ENCODE results near the gene VPS29.

DNA sequence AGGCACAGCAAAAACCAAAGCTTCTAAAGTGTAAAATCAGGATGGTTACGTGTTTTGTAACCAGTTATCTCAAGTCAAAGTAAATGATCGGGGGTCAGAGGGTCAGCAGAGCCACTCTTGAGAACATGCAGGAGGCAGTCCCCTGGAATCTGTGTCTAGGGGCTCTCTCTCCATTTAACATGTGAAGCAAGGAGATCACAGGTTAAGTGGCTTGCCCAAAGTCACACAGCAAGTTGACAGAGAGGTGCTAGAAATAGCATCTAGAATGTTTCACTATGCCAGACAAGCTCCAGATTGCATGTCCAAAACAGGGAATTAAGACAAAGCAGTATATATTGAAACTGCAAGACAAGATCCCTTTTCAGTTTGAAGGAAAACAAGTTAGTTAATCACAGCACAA, 47.8 kb upstream of the VPS29 start:
- TF ChIP-seq, protein P1, sequence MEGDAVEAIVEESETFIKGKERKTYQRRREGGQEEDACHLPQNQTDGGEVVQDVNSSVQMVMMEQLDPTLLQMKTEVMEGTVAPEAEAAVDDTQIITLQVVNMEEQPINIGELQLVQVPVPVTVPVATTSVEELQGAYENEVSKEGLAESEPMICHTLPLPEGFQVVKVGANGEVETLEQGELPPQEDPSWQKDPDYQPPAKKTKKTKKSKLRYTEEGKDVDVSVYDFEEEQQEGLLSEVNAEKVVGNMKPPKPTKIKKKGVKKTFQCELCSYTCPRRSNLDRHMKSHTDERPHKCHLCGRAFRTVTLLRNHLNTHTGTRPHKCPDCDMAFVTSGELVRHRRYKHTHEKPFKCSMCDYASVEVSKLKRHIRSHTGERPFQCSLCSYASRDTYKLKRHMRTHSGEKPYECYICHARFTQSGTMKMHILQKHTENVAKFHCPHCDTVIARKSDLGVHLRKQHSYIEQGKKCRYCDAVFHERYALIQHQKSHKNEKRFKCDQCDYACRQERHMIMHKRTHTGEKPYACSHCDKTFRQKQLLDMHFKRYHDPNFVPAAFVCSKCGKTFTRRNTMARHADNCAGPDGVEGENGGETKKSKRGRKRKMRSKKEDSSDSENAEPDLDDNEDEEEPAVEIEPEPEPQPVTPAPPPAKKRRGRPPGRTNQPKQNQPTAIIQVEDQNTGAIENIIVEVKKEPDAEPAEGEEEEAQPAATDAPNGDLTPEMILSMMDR (IDR thresholded peaks at IDR 0.05; ENCODE audit: poor library complexity, severe bottlenecking): no peak
- TF ChIP-seq TAF1 (IDR thresholded peaks at IDR 0.05; ENCODE audit: low read depth): no peak
- no peak for TF ChIP-seq RAD21 (conservative IDR thresholded peaks at IDR 0.05)
- TF ChIP-seq EZH2 (IDR thresholded peaks at IDR 0.05; ENCODE audit: borderline replicate concordance, insufficient read depth, low read length, poor library complexity, severe bottlenecking): no peak
- no peak for TF ChIP-seq POLR2AphosphoS5 (IDR thresholded peaks at IDR 0.05)
- TF ChIP-seq MXI1 (conservative IDR thresholded peaks at IDR 0.05; ENCODE audit: poor library complexity, severe bottlenecking): no peak
